Endothelial cell of umbilical vein (primary cell): ENCODE data around the gene CCT3. TPM values are rescaled to one million over a fixed set of nuclear protein-coding genes. Genes with fewer than 3 reads are reported as not detected.
"Not testable (repeated sequence)": the region's sequence is repeated elsewhere in the genome, so short reads cannot be mapped to it uniquely, and the experiment has no call there.

Experiments used
- BruUV-seq: library from RNA; stranded (reverse); fragments of 400-500 nt; replicated peaks from 2 replicates; lab custom pipeline; 2021; lab: Mats Ljungman, UMichigan
- CTCF ChIA-PET: fragments of 300-600, 350-600 bp; sonication (Branson Sonifier 250); formaldehyde crosslinking; loops from one replicate; lab custom pipeline; 2021; ENCODE audit warnings: antibody characterized with exemption, inconsistent platforms; lab: Charles Lee
- POLR2A ChIA-PET: fragments of 300-600, 350-600 bp; sonication (Branson Sonifier 250); formaldehyde crosslinking; loops from one replicate; lab custom pipeline; 2021; ENCODE audit warnings: antibody characterized with exemption, inconsistent platforms; lab: Charles Lee
- DNase-seq: peaks from one replicate; pipeline ENCODE4 v3.0.0-alpha.2; 2011; ENCODE audit warnings: low read depth, low spot score
- FAIRE-seq: peaks from 2 replicates; lab custom pipeline; 2011; peaks lifted over from hg19 to GRCh38; lab: Jason Lieb, UNC
- H2AFZ ChIP-seq: 2 replicates; pipeline ENCODE4 v1.6.0; 2012; ENCODE audit warnings: low read depth, low read length, control low read depth, inconsistent platforms
- H3K27ac ChIP-seq: 2 replicates; pipeline ENCODE4 v1.5.1; 2011; ENCODE audit warnings: low read depth, mild to moderate bottlenecking, control low read depth, low read length, moderate library complexity; ENCODE audit not compliant: insufficient read depth
- H3K27me3 ChIP-seq, 2 experiments: 2 replicates each; pipeline versions ENCODE4 v1.6.0 to v1.6.1; 2011; ENCODE audit warnings: low read length in 2 of 2, mixed read lengths in 1 of 2; ENCODE audit not compliant: control insufficient read depth in 2 of 2, insufficient read depth in 2 of 2
- H3K36me3 ChIP-seq, 2 experiments: 2 replicates in 1 of 2; 3 replicates in 1 of 2; pipeline ENCODE4 v1.5.1; 2011; ENCODE audit warnings: low read length in 2 of 2, mild to moderate bottlenecking in 1 of 2, moderate library complexity in 1 of 2; ENCODE audit not compliant: control insufficient read depth in 2 of 2, insufficient read depth in 2 of 2; ENCODE audit errors: extremely low read depth in 1 of 2
- H3K4me1 ChIP-seq: 3 replicates; pipeline ENCODE4 v1.5.1; 2011; ENCODE audit warnings: mild to moderate bottlenecking, low read length; ENCODE audit not compliant: control insufficient read depth, insufficient read depth; ENCODE audit errors: extremely low read depth
- H3K4me2 ChIP-seq: 2 replicates; pipeline ENCODE4 v1.6.1; 2011; ENCODE audit warnings: low read length, control low read depth, mixed read lengths; ENCODE audit not compliant: insufficient read depth
- H3K4me3 ChIP-seq, 3 experiments: fragments of 200-600 bp in 1 of 3; sonication (generic), shearing (Covaris generic) in 1 of 3; replicated peaks in 1 of 3; 2 replicates each; pipeline ENCODE4 v1.5.1; 2011 to 2016; ENCODE audit warnings: control low read depth in 3 of 3, low read length in 3 of 3, mild to moderate bottlenecking in 2 of 3, inconsistent platforms in 1 of 3, low read depth in 1 of 3, moderate library complexity in 1 of 3; ENCODE audit not compliant: insufficient read depth in 1 of 3
- H3K79me2 ChIP-seq: 2 replicates; pipeline ENCODE4 v1.6.0; 2012; ENCODE audit warnings: low read length, inconsistent platforms; ENCODE audit not compliant: control insufficient read depth, insufficient read depth
- H3K9ac ChIP-seq: replicated peaks from 2 replicates; pipeline ENCODE3; 2011; ENCODE audit warnings: low read length, control low read depth; ENCODE audit not compliant: insufficient read depth; ENCODE audit errors: extremely low read depth
- H3K9me1 ChIP-seq: replicated peaks from 3 replicates; pipeline ENCODE4 v1.6.0; 2011; ENCODE audit warnings: mild to moderate bottlenecking, low read length; ENCODE audit not compliant: control insufficient read depth, insufficient read depth; ENCODE audit errors: extremely low read depth
- H3K9me3 ChIP-seq: replicated peaks from 2 replicates; pipeline ENCODE4 v1.5.1; 2012; ENCODE audit warnings: low read length, inconsistent platforms; ENCODE audit not compliant: control insufficient read depth, insufficient read depth
- H4K20me1 ChIP-seq: replicated peaks from 2 replicates; pipeline ENCODE3; 2011; ENCODE audit warnings: mild to moderate bottlenecking, low read length; ENCODE audit not compliant: control insufficient read depth, insufficient read depth; ENCODE audit errors: extremely low read depth
- EZH2 ChIP-seq: IDR thresholded peaks from 2 replicates; pipeline ENCODE4 v1.6.1; 2012; ENCODE audit warnings: borderline replicate concordance, low read depth, mild to moderate bottlenecking, moderate library complexity, low read length, inconsistent platforms; ENCODE audit not compliant: severe bottlenecking
- GATA2 ChIP-seq: IDR thresholded peaks from 2 replicates; pipeline ENCODE4 v1.7.0; 2011; ENCODE audit warnings: low read depth, mild to moderate bottlenecking, moderate library complexity, mixed read lengths, low read length; ENCODE audit not compliant: insufficient read length, insufficient read depth
- JUN ChIP-seq: IDR thresholded peaks from 2 replicates; pipeline ENCODE4 v1.6.1; 2011; ENCODE audit warnings: borderline replicate concordance, low read depth; ENCODE audit not compliant: insufficient read length, insufficient read depth
- POLR2A ChIP-seq: IDR thresholded peaks from 2 replicates; pipeline ENCODE4 v1.6.1; 2012; ENCODE audit warnings: low read depth, mild to moderate bottlenecking, control low read depth, low read length
- POLR2AphosphoS5 ChIP-seq: IDR thresholded peaks from 2 replicates; pipeline ENCODE4 v1.6.1; 2012; ENCODE audit warnings: low read depth, mild to moderate bottlenecking, control low read depth, low read length, moderate library complexity; ENCODE audit not compliant: insufficient read depth
- dilution Hi-C: fragments of 300-500 bp; cut with MboI; formaldehyde crosslinking; loops from one replicate; pipeline ENCODE4 v1.15.0; 2019; ENCODE audit warnings: low sequenced_read_pairs; ENCODE audit not compliant: extremely low pct_ligation_motif_present
- intact Hi-C: fragments of 100-400 bp; cut with micrococcal nuclease; formaldehyde crosslinking; loops from one replicate; pipeline ENCODE4 v1.10.0; 2022
- polyA plus RNA-seq, 4 experiments: library from polyadenylated mRNA; depleted of rRNA in 3 of 4; stranded (reverse) in 3 of 4; unstranded in 1 of 4; fragments of >200 nt; gene quantifications; 2 replicates each; pipeline versions ENCODE4 v1.2.1 to v1.2.3, GENCODE V29; 2011 to 2012; ENCODE audit warnings: missing spikeins in 1 of 4
- total RNA-seq: library from RNA; stranded (reverse); gene quantifications from 2 replicates; pipeline ENCODE4 v1.2.3, GENCODE V29; 2021

CCT3 gene
- total and polyA plus RNA-seq, 2 donors (not counting 3 experiments of a cell fraction or from before 2014, with no cell fraction given) = 276 to 367 TPM

DNA sequence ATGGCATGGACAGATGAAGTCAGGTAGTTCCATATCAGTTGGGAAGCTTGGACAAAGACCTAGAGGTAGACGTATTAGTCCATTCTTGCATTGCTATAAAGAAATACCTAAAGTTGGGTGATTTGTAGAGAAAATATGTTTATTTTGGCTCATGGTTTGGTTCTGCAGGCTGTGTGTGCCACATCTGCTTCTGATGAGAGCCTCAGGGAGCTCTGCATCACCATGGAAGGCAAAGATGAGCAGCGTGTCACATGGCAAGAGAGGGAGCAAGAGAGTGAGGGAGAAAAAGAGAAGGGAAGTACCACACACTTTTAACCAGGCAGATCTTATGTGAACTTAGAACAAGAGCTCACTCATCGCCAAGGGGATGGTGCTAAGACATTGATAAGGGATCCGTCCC is 9.2 kb upstream of the CCT3 start:
- no peak for DNase-seq
- POLR2A ChIA-PET = no interaction called here

DNA sequence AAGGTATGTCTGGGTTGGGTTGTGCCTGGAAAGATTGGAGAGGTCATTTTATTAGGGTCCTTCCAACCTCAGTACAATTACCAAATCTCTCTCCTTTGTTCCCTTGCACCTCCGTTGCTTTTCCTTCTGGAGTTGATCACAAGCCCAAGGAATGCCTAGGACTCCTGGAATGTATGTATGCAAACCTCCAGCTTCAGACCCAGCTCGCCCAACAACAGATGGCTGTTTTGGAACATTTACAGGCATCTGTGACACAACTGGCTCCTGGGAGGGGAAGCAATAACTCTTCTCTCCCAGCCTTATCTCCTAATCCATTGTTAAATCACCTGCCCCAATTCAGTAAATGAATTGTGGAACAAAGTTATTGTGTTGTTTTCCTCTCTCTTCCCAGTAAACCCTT is 8.5 kb upstream of the CCT3 start:
- BruUV-seq = no TSS peak

More for the DNA sequence above, 9.2 kb upstream of the CCT3 start:
- Histone ChIP-seq H3K27me3 (peaks cover 20 to 29% of the 10 kb centered on the region in 2 experiments), H3K36me3 (no peaks in the 10 kb centered on the region), H3K79me2 (no peaks in the 10 kb centered on the region), H3K4me2 (no peak overlapping the region), H3K27ac (no peak overlapping the region), H4K20me1 (no peaks in the 10 kb centered on the region), H3K4me3 (no peak overlapping the region), H3K9me1 (no peaks in the 10 kb centered on the region), H2AFZ (no peak overlapping the region), H3K9me3 (no peaks in the 10 kb centered on the region), H3K4me1 (no peaks in the 10 kb centered on the region), H3K9ac (no peak overlapping the region)
- no peak for FAIRE-seq
- intact Hi-C loops = no loop called here
- dilution Hi-C loops = no loop called here
- BruUV-seq = no TSS peak
- CTCF ChIA-PET = interaction anchor here (1.3 to 1.6 kb wide), 4 partner anchors 11 to 99 kb away, joined by 3 to 10 read pairs (median 4); no protein-coding TSS in a partner anchor
- no peak for TF ChIP-seq GATA2
- no peak for TF ChIP-seq POLR2AphosphoS5
- TF ChIP-seq EZH2 = no peak
- no peak for TF ChIP-seq POLR2A

GRCh38 chr1:156346035-156346434 is 7.9 kb upstream of the CCT3 start:
- BruUV-seq, dilution Hi-C loops, intact Hi-C loops, FAIRE-seq, H3K9ac ChIP-seq, H3K4me1 ChIP-seq, H3K4me2 ChIP-seq, H3K9me3 ChIP-seq, H3K4me3 ChIP-seq, H4K20me1 ChIP-seq, H3K9me1 ChIP-seq, H3K79me2 ChIP-seq, H3K27ac ChIP-seq, POLR2A ChIA-PET, DNase-seq, H2AFZ ChIP-seq, H3K36me3 ChIP-seq: not testable (repeated sequence)
- H3K27me3 ChIP-seq = peaks cover 20 to 29% of the 10 kb centered on the region in 2 experiments
- CTCF ChIA-PET = interaction anchor here (1.5 kb wide), 1 partner anchor 40 kb away, joined by 3 read pairs; no protein-coding TSS in a partner anchor

More for the DNA sequence above, 8.5 kb upstream of the CCT3 start:
- H3K79me2 ChIP-seq = no peaks in the 10 kb centered on the region
- H3K27ac ChIP-seq = no peak overlapping the region
- no peaks in the 10 kb centered on the region for H3K9me3 ChIP-seq
- no peaks in the 10 kb centered on the region for H3K36me3 ChIP-seq
- POLR2A ChIA-PET = no interaction called here
- no peak overlapping the region for H2AFZ ChIP-seq
- intact Hi-C loops (no loop called here), dilution Hi-C loops (no loop called here)
- CTCF ChIA-PET = interaction anchor here (1.5 kb wide), 1 partner anchor 39 kb away, joined by 3 read pairs; no protein-coding TSS in a partner anchor
- no peak for TF ChIP-seq JUN
- no peak for TF ChIP-seq EZH2
- H3K4me2 ChIP-seq = no peak overlapping the region
- no peaks in the 10 kb centered on the region for H3K4me1 ChIP-seq
- no peak overlapping the region for H3K4me3 ChIP-seq
- no peaks in the 10 kb centered on the region for H4K20me1 ChIP-seq
- H3K27me3 ChIP-seq = peaks cover 20 to 29% of the 10 kb centered on the region in 2 experiments
- H3K9me1 ChIP-seq = no peaks in the 10 kb centered on the region
- H3K9ac ChIP-seq = no peak overlapping the region
- DNase-seq = no peak
- no peak for FAIRE-seq
